Measurements from ENCODE around the gene WDFY4. TPM values are rescaled to one million over a fixed set of nuclear protein-coding genes. Genes with fewer than 3 reads are reported as not detected.

Gene WDFY4
- total and polyA plus RNA-seq, 7 experiments from 2014 or later: 0.12 to 39.3 (median 1.5) TPM

- no peaks in the 10 kb centered on the region for H3K36me3 ChIP-seq (ENCODE audit: control insufficient read depth in 2 of 3, insufficient read depth in 3 of 3, low read length in 3 of 3)
- H3K4me1 Mint-ChIP-seq: peaks cover 0 to 10% (median 0%) of the 10 kb centered on the region in 7 donors
- ChIA-PET CTCF (no interaction called here), POLR2A (no interaction called here)
- H3K9me3 Mint-ChIP-seq: peaks cover 0 to 9% (median 0%) of the 10 kb centered on the region in 11 donors
- peaks cover 12 to 34% (median 29%) of the 10 kb centered on the region in 5 donors for H3K27me3 Mint-ChIP-seq
- H3K27ac Mint-ChIP-seq: no peak overlapping the region
- intact Hi-C loops (cut with micrococcal nuclease): loop anchor here in 1 of 2 donors (10.0 kb wide), 1 partner anchor 124 kb away; no protein-coding TSS in a partner anchor
- no peak overlapping the region for H3K4me3 ChIP-seq (ENCODE audit: low read length)
- peaks cover 0 to 10% (median 0%) of the 10 kb centered on the region in 5 donors for H3K36me3 Mint-ChIP-seq
- no peaks in the 10 kb centered on the region for H3K9me3 ChIP-seq (ENCODE audit: control insufficient read depth in 2 of 3, low read length in 3 of 3)
- H3K27ac ChIP-seq (ENCODE audit: low read depth, low read length): no peak overlapping the region
- H3K27me3 ChIP-seq (ENCODE audit: control insufficient read depth in 2 of 2, insufficient read depth in 2 of 2, low read length in 2 of 2): no peaks in the 10 kb centered on the region
- no peak for DNase-seq
- H3K4me3 Mint-ChIP-seq: no peak overlapping the region
- H3K4me1 ChIP-seq (ENCODE audit: control insufficient read depth in 2 of 2, insufficient read depth in 2 of 2, low read length in 2 of 2): no peaks in the 10 kb centered on the region
- no peak for ATAC-seq
These were observed 76.3 kb downstream of the WDFY4 start for GRCh38 chr10:48760983-48761382.

- ChIA-PET CTCF (interaction anchor here (0.6 kb wide), 1 partner anchor 106 kb away, joined by 3 read pairs; no protein-coding TSS in a partner anchor), POLR2A (no interaction called here)
- intact Hi-C loops (cut with micrococcal nuclease): loop anchor here in 1 of 2 donors (10.0 kb wide), 1 partner anchor 122 kb away; no protein-coding TSS in a partner anchor
- no peak overlapping the region for H3K4me3 Mint-ChIP-seq
- H3K36me3 ChIP-seq (ENCODE audit: control insufficient read depth in 2 of 3, insufficient read depth in 3 of 3, low read length in 3 of 3): no peaks in the 10 kb centered on the region
- H3K9me3 ChIP-seq (ENCODE audit: control insufficient read depth in 2 of 3, low read length in 3 of 3): no peaks in the 10 kb centered on the region
- ATAC-seq (no peak), DNase-seq (no peak)
- no peak overlapping the region for H3K27ac Mint-ChIP-seq
- peaks cover 0 to 10% (median 0%) of the 10 kb centered on the region in 7 donors for H3K4me1 Mint-ChIP-seq
- H3K4me1 ChIP-seq (ENCODE audit: control insufficient read depth in 2 of 2, insufficient read depth in 2 of 2, low read length in 2 of 2): no peaks in the 10 kb centered on the region
- H3K9me3 Mint-ChIP-seq: peaks cover 0 to 6% (median 0%) of the 10 kb centered on the region in 11 donors
- peaks cover 0 to 10% (median 0%) of the 10 kb centered on the region in 5 donors for H3K36me3 Mint-ChIP-seq
- H3K4me3 ChIP-seq (ENCODE audit: low read length): no peak overlapping the region
- no peak overlapping the region for H3K27ac ChIP-seq (ENCODE audit: low read depth, low read length)
- peaks cover 12 to 34% (median 28%) of the 10 kb centered on the region in 5 donors for H3K27me3 Mint-ChIP-seq
- H3K27me3 ChIP-seq (ENCODE audit: control insufficient read depth in 2 of 2, insufficient read depth in 2 of 2, low read length in 2 of 2): no peaks in the 10 kb centered on the region
These were observed 77.7 kb downstream of the WDFY4 start for GRCh38 chr10:48762064-48763042.

- no peak overlapping the region for H3K27ac Mint-ChIP-seq
- H3K9me3 Mint-ChIP-seq: peaks cover 0 to 2% (median 0%) of the 10 kb centered on the region in 11 donors
- no peaks in the 10 kb centered on the region for H3K4me1 ChIP-seq (ENCODE audit: control insufficient read depth in 2 of 2, insufficient read depth in 2 of 2, low read length in 2 of 2)
- H3K36me3 Mint-ChIP-seq: peaks cover 0 to 10% (median 0%) of the 10 kb centered on the region in 5 donors
- no peak for DNase-seq
- intact Hi-C loops (cut with micrococcal nuclease): loop anchor here in 1 of 2 donors (10.0 kb wide), 1 partner anchor 121 kb away; no protein-coding TSS in a partner anchor
- H3K36me3 ChIP-seq (ENCODE audit: control insufficient read depth in 2 of 3, insufficient read depth in 3 of 3, low read length in 3 of 3): no peaks in the 10 kb centered on the region
- H3K4me3 Mint-ChIP-seq: no peak overlapping the region
- no peaks in the 10 kb centered on the region for H3K27me3 ChIP-seq (ENCODE audit: control insufficient read depth in 2 of 2, insufficient read depth in 2 of 2, low read length in 2 of 2)
- H3K4me1 Mint-ChIP-seq: peaks cover 0 to 10% (median 0%) of the 10 kb centered on the region in 7 donors
- H3K9me3 ChIP-seq (ENCODE audit: control insufficient read depth in 2 of 3, low read length in 3 of 3): no peaks in the 10 kb centered on the region
- ChIA-PET POLR2A (no interaction called here), CTCF (interaction anchor here (0.7 kb wide), 1 partner anchor 1442 kb away, joined by 4 read pairs; no protein-coding TSS in a partner anchor)
- H3K4me3 ChIP-seq (ENCODE audit: low read length): no peak overlapping the region
- H3K27me3 Mint-ChIP-seq: peaks cover 4 to 31% (median 24%) of the 10 kb centered on the region in 5 donors
- no peak overlapping the region for H3K27ac ChIP-seq (ENCODE audit: low read depth, low read length)
- ATAC-seq: no peak
These were observed 78.8 kb downstream of the WDFY4 start for GRCh38 chr10:48763403-48763965.

GRCh38 chr10:48764486-48764885 is 79.8 kb downstream of the WDFY4 start:
- Histone ChIP-seq H3K4me3 (ENCODE audit: low read length) (no peak overlapping the region), H3K27me3 (ENCODE audit: control insufficient read depth in 2 of 2, insufficient read depth in 2 of 2, low read length in 2 of 2) (no peaks in the 10 kb centered on the region), H3K36me3 (ENCODE audit: control insufficient read depth in 2 of 3, insufficient read depth in 3 of 3, low read length in 3 of 3) (no peaks in the 10 kb centered on the region), H3K9me3 (ENCODE audit: control insufficient read depth in 2 of 3, low read length in 3 of 3) (no peaks in the 10 kb centered on the region), H3K4me1 (ENCODE audit: control insufficient read depth in 2 of 2, insufficient read depth in 2 of 2, low read length in 2 of 2) (no peaks in the 10 kb centered on the region), H3K27ac (ENCODE audit: low read depth, low read length) (no peak overlapping the region)
- DNase-seq (no peak), ATAC-seq (no peak)
- ChIA-PET CTCF (no interaction called here), POLR2A (no interaction called here)
- Mint-ChIP-seq H3K4me3 (no peak overlapping the region), H3K27ac (no peak overlapping the region), H3K27me3 (peaks cover 3 to 25% (median 20%) of the 10 kb centered on the region in 5 donors), H3K36me3 (peaks cover 0 to 10% (median 0%) of the 10 kb centered on the region in 5 donors), H3K9me3 (peaks cover 0 to 2% (median 0%) of the 10 kb centered on the region in 11 donors), H3K4me1 (peaks cover 0 to 9% (median 0%) of the 10 kb centered on the region in 7 donors)
- intact Hi-C loops (cut with micrococcal nuclease): loop anchor here in 1 of 2 donors (10.0 kb wide), 1 partner anchor 120 kb away; no protein-coding TSS in a partner anchor

- Histone ChIP-seq H3K4me3 (ENCODE audit: low read length) (no peak overlapping the region), H3K4me1 (ENCODE audit: control insufficient read depth in 2 of 2, insufficient read depth in 2 of 2, low read length in 2 of 2) (no peaks in the 10 kb centered on the region), H3K36me3 (ENCODE audit: control insufficient read depth in 2 of 3, insufficient read depth in 3 of 3, low read length in 3 of 3) (no peaks in the 10 kb centered on the region), H3K27ac (ENCODE audit: low read depth, low read length) (no peak overlapping the region), H3K27me3 (ENCODE audit: control insufficient read depth in 2 of 2, insufficient read depth in 2 of 2, low read length in 2 of 2) (no peaks in the 10 kb centered on the region), H3K9me3 (ENCODE audit: control insufficient read depth in 2 of 3, low read length in 3 of 3) (no peaks in the 10 kb centered on the region)
- ChIA-PET POLR2A (no interaction called here), CTCF (no interaction called here)
- ATAC-seq (no peak), DNase-seq (no peak)
- peaks cover 0 to 20% (median 14%) of the 10 kb centered on the region in 5 donors for H3K27me3 Mint-ChIP-seq
- intact Hi-C loops (cut with micrococcal nuclease): loop anchor here in 1 of 2 donors (10.0 kb wide), 1 partner anchor 120 kb away; no protein-coding TSS in a partner anchor
- no peak overlapping the region for H3K4me3 Mint-ChIP-seq
- H3K27ac Mint-ChIP-seq: no peak overlapping the region
- peaks cover 0 to 2% (median 0%) of the 10 kb centered on the region in 11 donors for H3K9me3 Mint-ChIP-seq
- peaks cover 0 to 10% (median 0%) of the 10 kb centered on the region in 5 donors for H3K36me3 Mint-ChIP-seq
- H3K4me1 Mint-ChIP-seq: peaks cover 0 to 9% (median 0%) of the 10 kb centered on the region in 7 donors
These were observed 80.4 kb downstream of the WDFY4 start for GRCh38 chr10:48765039-48765438.

GRCh38 chr10:48765527-48765926 is 80.9 kb downstream of the WDFY4 start:
- POLR2A ChIA-PET: no interaction called here

More at GRCh38 chr10:48765527-48765926, 80.9 kb downstream of the WDFY4 start:
- H3K4me3 Mint-ChIP-seq: no peak overlapping the region
- Histone ChIP-seq H3K36me3 (ENCODE audit: control insufficient read depth in 2 of 3, insufficient read depth in 3 of 3, low read length in 3 of 3) (no peaks in the 10 kb centered on the region), H3K27ac (ENCODE audit: low read depth, low read length) (no peak overlapping the region), H3K9me3 (ENCODE audit: control insufficient read depth in 2 of 3, low read length in 3 of 3) (no peaks in the 10 kb centered on the region), H3K27me3 (ENCODE audit: control insufficient read depth in 2 of 2, insufficient read depth in 2 of 2, low read length in 2 of 2) (no peaks in the 10 kb centered on the region), H3K4me3 (ENCODE audit: low read length) (no peak overlapping the region), H3K4me1 (ENCODE audit: control insufficient read depth in 2 of 2, insufficient read depth in 2 of 2, low read length in 2 of 2) (no peaks in the 10 kb centered on the region)
- H3K9me3 Mint-ChIP-seq: peaks cover 0 to 2% (median 0%) of the 10 kb centered on the region in 11 donors
- peaks cover 0 to 10% (median 0%) of the 10 kb centered on the region in 5 donors for H3K36me3 Mint-ChIP-seq
- H3K27ac Mint-ChIP-seq: no peak overlapping the region
- CTCF ChIA-PET: no interaction called here
- intact Hi-C loops (cut with micrococcal nuclease): loop anchor here in 1 of 2 donors (10.0 kb wide), 1 partner anchor 119 kb away; no protein-coding TSS in a partner anchor
- no peak for ATAC-seq
- no peak for DNase-seq
- H3K4me1 Mint-ChIP-seq: peaks cover 0 to 9% (median 0%) of the 10 kb centered on the region in 7 donors
- peaks cover 0 to 15% (median 12%) of the 10 kb centered on the region in 5 donors for H3K27me3 Mint-ChIP-seq
